M059J (cell line): ENCODE measurements around the gene SERTM2. TPM values are rescaled to one million over a fixed set of nuclear protein-coding genes. Genes with fewer than 3 reads are reported as not detected.
"Not testable (repeated sequence)": the region's sequence is repeated elsewhere in the genome, so short reads cannot be mapped to it uniquely, and the experiment has no call there.

Source experiments
- DNase-seq: peaks from one replicate; pipeline ENCODE4 v3.0.0-alpha.2; 2012; ENCODE audit warnings: low read depth
- total RNA-seq: library from RNA; depleted of rRNA; stranded (reverse); fragments of >200 nt; shearing (Covaris generic); gene quantifications from 2 replicates; pipeline ENCODE4 v1.2.3, GENCODE V29; 2014; rRNA removed

The SERTM2 gene
- total RNA-seq, result 0.64 TPM in 1 of 2 replicates, not detected in the other

- DNase-seq, result peak; percentile 2
Measured at GRCh38 chrX:111511477-111511876, at the start of gene SERTM2. Gene SERTM2 (plus strand): TSS chrX:111511645. CDS start chrX:111518858, 7,213 bp downstream.

GRCh38 chrX:111465669-111466068 is 45.8 kb upstream of the SERTM2 start:
- DNase-seq, result no peak

- DNase-seq, result no peak
Measured at GRCh38 chrX:111467896-111468295, 43.5 kb upstream of the SERTM2 start.

- no peak for DNase-seq
Measured at GRCh38 chrX:111470681-111471403, 40.6 kb upstream of the SERTM2 start.

- no peak for DNase-seq
Measured at GRCh38 chrX:111481896-111482295, 29.5 kb upstream of the SERTM2 start.

GRCh38 chrX:111483135-111483534 is 28.3 kb upstream of the SERTM2 start:
- no peak for DNase-seq

GRCh38 chrX:111483881-111484280 is 27.6 kb upstream of the SERTM2 start:
- DNase-seq, result no peak

GRCh38 chrX:111490688-111491087 is 20.8 kb upstream of the SERTM2 start:
- DNase-seq, result no peak

- DNase-seq, result no peak
Measured at GRCh38 chrX:111492085-111492484, 19.4 kb upstream of the SERTM2 start.

GRCh38 chrX:111498538-111499103 is 12.8 kb upstream of the SERTM2 start:
- no peak for DNase-seq

GRCh38 chrX:111503485-111503993 is 7.9 kb upstream of the SERTM2 start:
- no peak for DNase-seq

- no peak for DNase-seq
Measured at GRCh38 chrX:111504941-111505340, 6.5 kb upstream of the SERTM2 start.

- no peak for DNase-seq
Measured at GRCh38 chrX:111505783-111506182, 5.7 kb upstream of the SERTM2 start.

- no peak for DNase-seq
Measured at GRCh38 chrX:111506826-111507225, 4.6 kb upstream of the SERTM2 start.

- peak; percentile 1 for DNase-seq
Measured at GRCh38 chrX:111507933-111508332, 3.5 kb upstream of the SERTM2 start.

GRCh38 chrX:111515298-111515697 is 3.9 kb downstream of the SERTM2 start:
- DNase-seq, result no peak

- DNase-seq, result no peak
Measured at GRCh38 chrX:111518667-111519066, 7.2 kb downstream of the SERTM2 start.

GRCh38 chrX:111519215-111519614 is 7.8 kb downstream of the SERTM2 start:
- peak; percentile 18 for DNase-seq

- no peak for DNase-seq
Measured at GRCh38 chrX:111520506-111520905, 9.1 kb downstream of the SERTM2 start.

GRCh38 chrX:111521169-111521568 is 9.7 kb downstream of the SERTM2 start:
- DNase-seq, result no peak

GRCh38 chrX:111543212-111543741 is 31.8 kb downstream of the SERTM2 start:
- no peak for DNase-seq

GRCh38 chrX:111549235-111549634 is 37.8 kb downstream of the SERTM2 start:
- DNase-seq, result not testable (repeated sequence)

- no peak for DNase-seq
Measured at GRCh38 chrX:111555406-111555958, 44.0 kb downstream of the SERTM2 start.
